NCI-H82 treated with DMSO at 0.1 percent for 48 hours (cell line): ENCODE measurements around the gene USP10.
"Not testable (repeated sequence)": the region's sequence is repeated elsewhere in the genome, so short reads cannot be mapped to it uniquely, and the experiment has no call there.

Experiments used
- DNase-seq: peaks from one replicate; lab custom pipeline; 2025; ENCODE audit not compliant: unreplicated experiment; lab: John Stamatoyannopoulos, UW

The USP10 gene

DNA sequence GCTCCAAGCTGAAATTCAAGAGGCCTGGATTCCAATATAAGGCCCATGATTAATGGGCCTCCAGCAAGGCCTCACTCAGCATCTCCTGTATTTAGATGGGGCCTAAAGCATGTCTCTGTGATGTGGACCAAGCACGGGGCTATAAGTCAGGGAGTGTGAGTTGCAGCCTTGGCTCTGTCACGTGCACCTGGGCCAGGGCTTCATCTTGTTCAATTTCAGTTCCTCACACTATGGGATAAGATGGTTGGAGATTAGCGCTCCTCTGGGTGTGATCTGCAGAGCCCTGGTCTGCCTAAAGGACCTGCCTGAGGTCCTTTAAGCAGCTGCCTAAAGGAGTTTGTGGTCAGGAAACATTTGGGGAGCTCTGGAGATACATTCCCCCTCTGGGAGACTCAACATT lies 26.2 kb upstream of the USP10 start:
- DNase-seq: no peak

DNA sequence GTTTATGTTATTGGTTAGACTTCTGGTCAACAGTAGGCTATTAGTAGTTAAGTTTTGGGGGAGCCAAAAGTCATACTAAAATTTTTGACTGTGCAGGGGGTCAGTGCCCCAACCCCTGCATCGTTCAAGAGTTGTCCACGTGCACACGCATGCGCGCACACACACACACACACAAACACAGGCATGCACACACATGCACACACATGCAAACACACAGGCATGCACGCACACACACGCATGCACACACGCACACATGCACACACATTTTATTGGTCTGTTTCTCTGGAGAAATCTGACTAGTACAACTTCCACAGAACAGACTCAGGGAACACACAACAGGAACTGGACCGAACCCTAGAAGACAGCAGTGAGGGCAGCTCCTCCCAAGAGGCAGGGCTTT lies 24.4 kb upstream of the USP10 start:
- no peak for DNase-seq

DNA sequence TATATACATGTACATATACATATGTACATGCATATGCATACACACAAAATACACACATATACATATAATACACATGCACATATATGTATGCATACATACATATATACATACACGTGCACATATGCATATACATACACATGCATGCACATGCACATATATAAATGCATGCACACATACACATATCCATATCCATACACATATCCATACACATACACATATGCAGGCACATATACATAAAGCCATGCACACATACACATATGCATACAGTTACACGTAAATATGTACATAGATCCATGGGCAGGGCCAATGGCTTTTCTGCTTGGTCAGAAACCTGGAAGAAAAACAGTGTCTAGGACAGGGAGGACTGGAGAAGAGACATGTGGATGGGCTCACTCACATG lies 23.9 kb upstream of the USP10 start:
- no peak for DNase-seq

DNA sequence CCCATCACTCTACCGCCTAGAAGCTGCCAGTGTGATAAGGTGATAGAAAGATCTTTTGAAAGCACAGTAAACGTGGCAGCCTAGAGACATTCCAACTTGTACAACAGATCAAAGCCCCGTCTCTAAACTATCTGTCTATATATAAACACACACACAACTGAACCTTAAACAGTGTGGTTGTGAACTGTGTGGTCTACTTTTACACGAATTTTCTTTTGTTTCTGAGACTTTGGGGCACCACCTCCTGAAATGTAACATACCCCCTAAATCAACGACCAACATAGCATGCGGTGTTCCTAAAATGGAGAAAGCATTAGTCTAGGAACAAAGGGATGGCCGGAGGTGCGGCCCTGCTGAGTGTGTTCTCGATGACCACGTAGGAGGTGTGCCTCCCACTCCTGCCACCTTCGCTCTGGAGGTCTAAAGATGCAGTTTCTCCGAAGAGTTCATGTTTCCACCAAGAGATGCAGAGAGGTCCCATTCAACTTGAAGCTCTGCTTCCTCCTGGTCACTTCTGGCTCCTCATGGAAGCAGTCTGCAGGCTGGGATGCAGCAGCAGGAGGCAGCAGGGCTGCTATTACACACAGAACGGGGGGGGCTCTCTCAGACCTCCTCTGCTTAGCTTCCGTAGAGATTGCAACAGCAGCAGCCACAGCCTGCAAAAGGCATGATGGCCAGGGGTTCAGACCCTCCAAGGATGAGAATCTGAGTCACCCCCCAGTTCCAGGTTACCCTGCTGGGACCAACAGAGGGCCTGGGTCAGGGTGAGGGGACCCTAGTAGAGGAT lies 22.6 kb upstream of the USP10 start:
- DNase-seq: no peak

DNA sequence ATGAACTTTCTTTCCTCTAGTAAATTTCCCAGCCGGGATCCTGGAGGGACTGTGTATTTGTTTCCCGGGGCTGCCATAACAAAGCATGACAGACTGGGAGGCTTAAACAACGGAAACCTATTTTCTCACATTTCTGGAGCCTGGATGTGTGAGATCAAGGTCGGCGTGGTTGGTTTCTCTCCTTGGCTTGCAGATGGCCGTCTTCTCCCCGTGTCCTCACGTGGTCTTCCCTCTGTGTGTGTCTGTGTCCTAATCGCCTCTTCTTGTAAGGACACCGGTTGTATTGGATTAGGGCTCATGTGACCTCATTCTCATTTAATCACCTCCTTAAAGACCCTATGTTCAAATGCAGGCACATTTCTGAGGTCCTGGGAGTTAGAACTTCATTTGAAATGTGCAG lies 22.0 kb upstream of the USP10 start:
- peak; percentile 89 for DNase-seq

DNA sequence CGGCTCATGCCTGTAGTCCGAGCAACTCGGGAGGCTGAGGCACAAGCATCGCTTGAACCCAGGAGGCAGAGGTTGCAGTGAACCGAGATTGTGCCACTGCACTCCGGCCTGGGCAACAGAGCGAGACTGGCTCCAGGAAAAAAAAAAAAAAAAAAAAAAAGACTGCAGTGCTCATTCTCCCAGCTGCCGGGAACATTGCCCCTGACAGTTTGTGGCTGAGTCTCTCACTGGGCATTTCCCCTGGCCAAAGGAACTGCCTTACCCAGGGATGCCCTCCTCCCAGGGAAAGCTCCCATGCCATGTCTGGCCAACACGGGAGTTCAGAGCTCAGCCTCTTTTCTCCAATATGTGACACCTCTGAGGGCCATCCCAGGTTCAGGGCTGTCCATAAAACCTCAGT lies 21.3 kb upstream of the USP10 start:
- no peak for DNase-seq

DNA sequence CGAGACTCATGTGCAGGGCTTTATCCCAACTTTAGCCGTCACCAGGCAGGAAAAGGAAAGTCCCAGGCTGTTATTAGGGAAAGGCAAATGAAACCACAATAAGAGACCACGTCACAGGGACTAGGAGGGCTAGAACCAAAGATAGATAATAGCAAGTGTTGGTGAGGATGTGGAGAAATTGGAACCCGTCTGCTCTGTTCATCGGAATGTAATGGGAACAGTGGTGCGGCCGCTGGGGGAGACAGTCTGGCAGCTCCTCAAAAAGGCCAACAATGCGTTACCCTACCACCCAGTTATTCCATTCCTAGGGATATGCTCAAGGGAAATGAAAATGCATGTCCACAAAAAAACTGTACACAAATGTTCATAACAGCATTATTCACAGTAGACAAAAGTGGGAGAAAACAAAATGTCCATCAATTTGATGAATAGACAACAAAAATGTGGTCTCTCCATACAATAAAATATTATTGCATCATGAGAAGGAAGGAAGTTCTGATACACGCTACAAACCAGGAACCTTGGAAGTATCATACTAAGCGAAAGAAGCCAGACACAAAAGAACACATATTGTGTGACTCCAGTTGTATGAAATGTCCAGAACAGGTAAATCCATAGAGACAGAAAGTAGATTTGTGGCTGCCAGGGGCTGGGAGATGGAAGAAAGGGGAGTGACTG lies 19.5 kb upstream of the USP10 start:
- DNase-seq: no peak

DNA sequence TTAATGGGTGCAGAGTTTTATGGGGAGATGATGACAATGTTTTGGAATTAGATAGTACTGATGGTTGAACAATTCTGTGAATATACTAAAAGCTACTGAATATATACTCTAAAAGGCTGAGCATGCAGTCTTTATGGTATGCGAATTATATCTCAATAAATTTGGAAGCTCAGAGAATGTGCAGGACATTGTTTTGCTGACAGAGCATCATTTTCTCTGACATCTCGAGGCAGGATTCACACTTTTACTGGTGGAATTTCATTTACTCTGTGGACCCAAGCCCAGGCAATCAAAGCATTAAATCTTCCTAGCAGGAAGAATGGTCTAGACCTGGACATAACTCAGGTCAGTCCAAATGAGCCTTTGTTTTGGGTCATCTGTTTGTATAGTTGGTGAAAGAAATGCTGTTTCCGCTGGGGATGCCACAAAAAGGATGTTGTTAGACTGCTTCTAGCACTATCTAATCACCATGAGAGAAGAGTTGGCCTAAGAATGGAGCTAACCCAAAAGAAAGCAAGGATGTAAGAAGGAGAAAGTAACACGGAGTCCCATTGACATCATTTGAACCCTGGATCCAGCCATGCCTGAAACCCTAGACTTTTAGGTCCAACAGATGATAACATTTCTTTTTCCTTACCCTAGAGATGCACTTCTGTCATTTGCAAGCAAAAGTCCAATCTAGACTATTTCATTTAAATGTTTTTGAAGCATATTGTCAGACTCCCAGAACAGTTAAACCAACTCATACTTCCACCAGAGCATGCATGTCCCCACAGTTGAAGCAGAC lies 18.8 kb upstream of the USP10 start:
- DNase-seq: no peak

DNA sequence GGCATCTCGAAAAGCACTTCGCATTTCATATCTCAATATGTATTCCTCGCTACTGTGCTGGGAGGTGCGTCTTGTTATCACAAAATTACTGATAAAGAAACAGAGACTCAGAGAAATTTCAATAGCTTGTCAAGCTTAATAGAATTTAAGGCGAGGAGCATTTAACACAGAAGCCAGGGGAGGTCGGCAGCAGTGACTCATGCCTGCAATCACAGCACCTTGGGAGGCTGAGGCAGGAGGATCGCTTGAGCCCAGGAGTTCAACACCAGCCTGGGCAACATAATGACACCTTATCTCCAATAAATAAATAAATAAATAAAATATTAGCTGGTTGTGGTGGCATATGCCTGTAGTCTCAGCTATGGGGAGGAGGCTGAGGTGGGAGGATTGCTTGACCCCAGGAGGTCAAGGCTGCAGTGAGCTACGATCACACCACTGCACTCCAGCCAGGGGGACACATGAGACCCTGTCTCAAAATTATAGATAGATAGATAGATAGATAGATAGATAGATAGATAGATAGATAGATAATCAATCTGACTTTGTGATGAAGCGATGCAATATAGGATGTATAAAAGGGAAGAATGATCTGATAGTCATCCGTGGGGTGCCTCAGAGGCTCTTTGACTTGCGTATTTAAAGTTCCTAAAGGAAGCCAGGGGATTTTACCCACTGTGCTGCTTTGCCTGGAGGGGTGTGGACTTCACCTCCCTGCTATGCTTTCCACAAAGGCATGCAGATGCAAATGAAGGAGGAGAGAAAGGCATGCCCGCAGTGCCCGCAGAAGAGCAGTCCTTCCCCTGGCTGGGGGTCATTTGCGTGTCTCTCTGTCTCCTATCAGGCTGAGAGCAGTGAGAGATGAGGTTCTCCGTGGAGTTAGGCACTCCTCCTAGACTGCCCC lies 15.9 kb upstream of the USP10 start:
- no peak for DNase-seq

DNA sequence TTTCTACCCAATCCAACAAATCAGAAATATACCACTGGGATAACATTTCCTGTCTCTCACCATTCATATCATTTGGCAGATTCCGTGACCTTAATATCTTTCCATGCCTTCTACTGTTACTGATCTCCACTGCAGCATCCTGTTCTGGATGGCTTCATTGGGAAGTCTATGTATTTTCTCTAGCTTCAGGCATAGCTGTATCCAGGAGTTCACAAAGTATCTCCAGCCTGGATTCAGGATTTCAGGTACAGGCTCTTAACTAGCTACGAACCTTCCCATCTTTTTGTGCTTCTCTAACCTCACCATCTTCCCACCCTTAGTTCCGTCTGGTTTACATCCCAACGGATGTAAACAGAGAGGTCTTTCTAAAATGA lies 15.2 kb upstream of the USP10 start:
- DNase-seq: no peak

DNA sequence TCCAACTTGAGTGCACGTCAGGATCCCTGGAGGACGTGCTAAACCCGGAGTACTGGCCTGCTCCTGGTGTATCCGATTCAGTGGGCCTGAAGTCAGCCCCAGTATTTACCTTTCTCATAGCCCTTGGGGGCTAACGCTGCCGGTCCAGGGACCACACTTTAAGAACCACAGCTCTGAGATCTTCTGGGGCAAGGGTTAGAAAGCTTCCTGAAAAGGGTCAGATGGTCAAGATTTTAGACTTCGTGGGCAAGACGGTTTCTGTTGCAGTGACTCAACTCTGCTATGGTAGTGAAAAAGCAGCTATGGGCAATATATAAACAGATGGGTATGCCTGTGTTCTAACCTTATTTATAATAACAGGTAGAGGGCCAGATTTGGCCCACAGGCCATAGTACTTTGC lies 14.6 kb upstream of the USP10 start:
- no peak for DNase-seq

DNA sequence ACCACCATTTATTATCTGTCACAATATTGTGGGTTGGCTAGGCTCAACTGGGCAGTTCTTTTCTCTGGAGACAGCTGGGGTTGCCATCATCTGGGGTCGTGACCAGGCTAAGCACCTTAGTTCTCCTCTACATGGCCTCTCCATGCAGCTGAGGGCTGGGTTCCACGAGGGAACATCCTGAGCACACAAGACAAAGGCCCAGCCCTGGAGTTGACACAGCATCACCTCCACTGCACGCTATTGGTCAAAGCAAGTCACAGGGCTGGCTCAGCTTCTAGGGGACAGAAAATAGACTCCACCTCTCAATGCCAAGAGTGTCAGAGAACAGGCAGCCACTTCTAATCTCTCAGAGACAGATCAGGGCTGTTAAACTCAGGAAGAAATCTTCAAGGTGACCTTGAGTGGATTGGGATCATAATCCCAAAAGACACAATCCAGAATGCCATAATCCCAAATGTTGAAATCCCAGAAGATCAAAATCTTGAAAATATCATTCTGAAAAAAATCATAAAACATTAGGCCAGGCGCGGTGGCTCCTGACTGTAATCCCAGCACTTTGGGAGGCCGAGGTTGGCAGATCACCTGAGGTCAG lies 13.0 kb upstream of the USP10 start:
- DNase-seq: no peak

DNA sequence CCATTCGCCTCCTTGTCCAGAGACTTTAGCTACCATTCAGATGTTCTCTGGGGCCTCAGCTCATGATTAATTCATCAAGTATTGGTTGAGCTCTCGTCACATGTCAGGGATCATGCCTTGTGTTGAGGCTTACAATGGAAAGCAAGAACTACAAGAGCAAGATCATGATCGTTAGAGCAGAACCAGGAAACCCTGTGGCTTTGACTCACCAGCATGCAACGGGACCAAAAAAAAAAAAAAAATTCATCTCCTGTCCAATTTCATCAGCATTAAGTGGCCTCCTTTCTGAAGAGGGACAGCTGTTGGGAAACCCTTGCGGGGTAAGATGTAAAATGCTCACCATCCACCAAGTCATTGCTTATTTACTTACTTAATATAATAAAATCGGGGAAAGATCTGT lies 12.1 kb upstream of the USP10 start:
- no peak for DNase-seq

DNA sequence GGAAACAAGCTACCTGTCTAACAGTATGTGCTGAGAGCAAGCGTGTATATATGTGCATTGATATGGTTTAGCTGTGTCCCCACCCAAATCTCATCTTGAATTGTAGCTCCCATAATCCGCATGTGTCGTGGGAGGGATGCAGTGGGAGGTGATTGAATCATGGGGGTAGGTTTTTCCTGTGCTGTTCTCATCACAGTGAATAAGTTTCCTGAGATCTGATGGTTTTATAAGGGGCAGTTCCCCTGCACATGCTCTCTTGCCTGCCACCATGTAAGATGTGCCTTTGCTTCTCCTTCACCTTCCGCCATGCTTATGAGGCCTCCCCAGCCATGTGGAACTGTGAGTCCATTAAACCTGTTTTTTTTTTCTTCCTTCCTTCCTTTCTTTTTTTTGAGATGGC lies 11.6 kb upstream of the USP10 start:
- DNase-seq: not testable (repeated sequence)

DNA sequence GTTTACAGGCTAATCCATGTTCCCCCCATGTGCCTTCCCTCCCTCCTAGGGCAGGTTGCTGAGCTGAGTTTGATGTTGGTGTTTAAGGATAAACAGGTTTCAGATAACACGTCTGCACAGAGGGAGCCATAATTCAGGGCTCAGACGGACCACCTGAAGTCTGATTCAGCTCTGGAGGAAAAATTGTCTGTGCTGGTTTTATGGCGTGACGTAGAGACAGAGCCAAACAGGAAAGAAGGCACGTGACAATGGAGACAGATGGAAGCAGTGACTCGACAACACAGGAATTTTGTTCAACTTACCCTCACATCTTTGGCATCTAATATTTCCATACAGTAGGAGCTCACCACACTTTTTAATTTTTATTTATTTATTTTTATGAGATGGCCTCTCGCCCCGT lies 10.7 kb upstream of the USP10 start:
- DNase-seq: no peak

DNA sequence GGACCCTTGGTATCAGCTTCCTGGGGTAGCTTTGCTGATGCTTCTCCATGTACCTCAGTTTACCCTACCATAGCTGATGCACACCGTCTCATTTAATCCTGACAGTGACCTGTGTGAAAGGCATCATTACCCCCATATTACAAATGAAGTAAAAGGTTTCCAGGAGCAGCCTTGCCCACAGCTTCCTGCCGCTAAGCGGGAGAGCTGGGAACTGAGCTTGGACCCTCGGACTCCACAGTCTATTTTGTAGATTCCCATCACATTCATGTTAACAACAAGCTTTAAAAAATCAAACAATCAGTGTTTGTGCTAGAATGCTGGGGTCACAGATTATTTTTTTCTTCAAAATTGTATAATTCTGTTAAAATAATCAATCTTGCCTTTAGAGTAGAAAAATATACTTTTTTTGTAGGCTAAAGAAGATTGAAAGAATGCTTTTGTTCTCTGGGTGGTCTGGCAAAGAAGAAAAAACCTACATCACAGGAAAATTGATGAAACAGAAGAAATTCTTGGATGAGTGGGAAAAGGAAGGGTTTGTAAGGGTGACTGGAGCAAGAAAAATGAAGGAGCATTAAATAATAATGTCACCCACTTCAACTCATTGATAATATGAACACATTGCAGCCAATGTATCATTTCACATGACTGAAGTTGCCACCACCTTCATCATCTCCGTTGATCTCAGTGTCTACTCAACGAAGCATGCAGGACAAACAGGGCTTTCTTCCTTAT lies 9.5 kb upstream of the USP10 start:
- no peak for DNase-seq

DNA sequence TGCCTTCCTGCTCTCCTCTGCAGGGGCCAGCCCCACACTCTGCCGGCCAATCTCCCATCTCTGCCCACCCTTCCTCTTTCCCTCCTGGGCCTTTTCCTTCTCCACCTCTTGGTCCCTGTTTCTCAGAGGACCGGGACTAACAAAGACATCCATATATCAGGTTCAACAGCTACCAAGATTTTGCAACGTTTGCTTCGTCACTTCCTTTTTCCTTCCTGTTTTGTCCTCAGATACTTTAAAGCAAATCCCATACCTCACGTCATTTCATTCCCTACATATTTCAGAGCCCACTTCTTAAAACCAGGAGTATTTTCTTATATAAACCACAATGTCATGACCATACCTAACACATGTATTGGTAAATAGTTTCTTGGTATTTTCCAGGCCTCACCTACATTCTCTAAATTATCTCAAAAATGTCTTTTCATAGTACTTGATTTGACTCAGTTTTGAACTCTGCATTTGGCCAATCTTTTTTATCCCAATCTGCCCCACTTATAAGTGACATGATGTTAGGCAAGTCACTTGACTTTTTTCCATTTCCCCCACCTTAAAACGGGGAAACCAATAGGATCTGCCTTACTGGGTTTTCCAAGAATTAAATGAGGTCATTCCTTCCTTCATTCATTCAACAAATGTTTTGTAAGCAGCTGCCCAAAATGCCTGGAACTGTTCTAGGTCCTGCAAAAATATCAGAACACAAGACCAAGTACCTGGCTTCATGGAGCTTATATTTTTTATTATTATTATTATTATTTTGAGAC lies 7.2 kb upstream of the USP10 start:
- DNase-seq: no peak

DNA sequence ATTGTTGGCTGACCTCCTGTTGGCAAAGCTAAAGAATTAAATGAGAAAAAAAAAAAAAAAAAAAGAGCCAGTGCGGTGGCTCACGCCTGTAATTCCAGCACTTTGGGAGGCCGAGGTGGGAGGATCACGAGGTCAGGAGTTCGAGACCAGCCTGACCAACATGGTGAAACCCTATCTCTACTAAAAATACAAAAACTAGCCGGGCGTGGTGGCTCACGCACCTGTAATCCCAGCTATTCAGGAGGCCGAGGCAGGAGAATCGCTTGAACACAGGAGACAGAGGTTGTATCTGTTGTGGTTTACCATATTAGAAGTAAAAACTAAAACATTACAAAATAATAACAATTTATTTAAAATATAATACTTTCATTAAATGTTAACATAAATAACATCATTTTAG lies 5.9 kb upstream of the USP10 start:
- not testable (repeated sequence) for DNase-seq

DNA sequence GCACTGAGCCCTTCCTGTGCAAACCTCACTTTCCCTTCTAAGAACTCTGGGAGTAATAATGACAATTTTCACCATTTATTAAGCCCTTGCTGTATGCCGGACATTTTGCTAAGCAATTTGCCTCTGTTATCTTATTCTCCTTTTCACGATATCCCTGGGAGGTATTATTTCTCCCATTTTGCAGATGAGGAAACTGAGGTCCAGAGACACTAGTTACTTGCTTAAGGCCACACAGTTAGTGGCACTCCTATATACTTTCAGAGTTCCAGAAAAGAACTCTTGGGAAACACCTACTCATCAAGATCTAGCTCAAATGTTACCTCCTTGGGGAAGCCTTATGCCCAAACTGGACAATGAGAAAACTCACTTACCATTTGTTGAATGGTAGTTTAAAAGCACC lies 4.8 kb upstream of the USP10 start:
- DNase-seq: no peak
